Coronary artery (tissue), 2 donors: Measurements from ENCODE around the gene ZSCAN30.

Source experiments
- DNase-seq: peaks from one replicate; pipeline ENCODE4 v3.0.0-alpha.2; 2017; ENCODE audit warnings: low spot score
- H3K27ac ChIP-seq, 2 donors: fragments of 200-600 bp; sonication (generic); one replicate each; pipeline ENCODE4 v1.5.1; 2016 to 2019
- H3K4me3 ChIP-seq: fragments of 200-600 bp; sonication (generic); 2 replicates; pipeline ENCODE4 v1.5.1; 2016; ENCODE audit warnings: mild to moderate bottlenecking, moderate library complexity
- CTCF ChIP-seq: fragments of 200-600 bp; sonication (generic); IDR thresholded peaks from one replicate; pipeline ENCODE4 v1.5.1; 2019; ENCODE audit warnings: antibody characterized with exemption

Gene ZSCAN30

GRCh38 chr18:35247412-35248249 lies 42.4 kb downstream of the ZSCAN30 start:
- TF ChIP-seq CTCF, result no peak
- no peak overlapping the region for H3K4me3 ChIP-seq
- DNase-seq, result no peak
- H3K27ac ChIP-seq, result peak overlapping the region in 1 of 2 donors; percentile 1

DNA sequence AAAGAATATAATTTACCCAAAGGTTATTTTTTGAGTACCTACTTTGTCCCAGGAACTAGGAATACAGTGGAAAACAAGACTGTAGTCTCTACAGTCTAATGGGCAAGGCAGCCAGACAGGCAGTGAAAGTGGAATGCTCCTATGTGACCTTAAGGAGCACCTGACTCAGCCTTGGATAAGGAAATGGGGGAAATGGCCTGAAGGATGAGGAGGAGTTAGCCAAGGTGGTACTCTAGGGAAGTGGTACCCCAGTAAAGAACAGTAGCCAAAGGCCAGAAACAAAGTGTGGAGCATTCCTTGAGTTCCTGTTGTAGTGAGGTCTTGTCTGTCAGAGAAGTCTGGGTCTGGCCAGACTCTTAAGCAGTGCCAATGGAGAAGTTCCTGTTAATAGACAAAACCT lies 43.2 kb downstream of the ZSCAN30 start:
- H3K4me3 ChIP-seq, result no peak overlapping the region
- H3K27ac ChIP-seq, result peak overlapping the region in 1 of 2 donors; percentile 1
- no peak for DNase-seq
- TF ChIP-seq CTCF, result no peak

DNA sequence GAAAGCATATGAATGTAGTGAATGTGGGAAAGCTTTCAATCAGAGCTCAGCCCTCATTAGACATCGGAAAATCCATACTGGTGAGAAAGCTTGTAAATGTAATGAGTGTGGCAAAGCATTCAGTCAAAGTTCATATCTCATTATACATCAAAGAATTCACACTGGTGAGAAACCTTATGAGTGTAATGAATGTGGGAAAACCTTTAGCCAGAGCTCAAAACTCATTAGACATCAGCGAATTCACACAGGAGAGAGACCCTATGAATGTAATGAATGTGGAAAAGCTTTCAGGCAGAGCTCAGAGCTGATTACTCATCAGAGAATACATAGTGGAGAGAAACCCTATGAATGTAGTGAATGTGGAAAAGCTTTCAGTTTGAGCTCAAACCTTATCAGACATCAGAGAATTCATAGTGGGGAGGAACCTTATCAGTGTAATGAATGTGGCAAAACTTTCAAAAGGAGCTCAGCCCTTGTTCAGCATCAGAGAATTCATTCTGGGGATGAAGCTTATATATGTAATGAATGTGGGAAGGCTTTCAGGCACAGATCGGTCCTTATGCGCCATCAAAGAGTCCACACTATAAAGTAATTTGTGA lies 44.2 kb downstream of the ZSCAN30 start:
- no peak for TF ChIP-seq CTCF
- H3K4me3 ChIP-seq, result no peak overlapping the region
- no peak overlapping the region for H3K27ac ChIP-seq
- no peak for DNase-seq

DNA sequence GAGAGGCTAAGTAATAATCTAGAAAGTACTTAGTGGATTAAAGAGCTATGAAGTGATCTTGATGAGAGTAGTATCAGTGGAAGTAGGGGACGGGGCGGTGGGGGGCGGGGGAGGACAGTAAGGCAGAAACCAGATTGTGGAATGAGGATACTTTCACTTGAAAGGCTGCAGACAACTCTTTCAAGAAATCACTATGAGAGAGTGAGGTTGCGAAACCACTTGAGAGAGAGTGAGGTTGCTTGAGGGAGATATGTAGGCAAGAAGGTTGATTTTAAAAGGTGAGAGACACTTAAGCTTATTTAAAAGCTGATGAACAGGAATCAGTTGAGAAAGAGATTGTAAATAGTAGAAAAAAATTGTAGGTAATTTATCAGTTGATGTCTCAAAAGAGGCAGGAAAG lies 45.4 kb downstream of the ZSCAN30 start:
- H3K4me3 ChIP-seq, result no peak overlapping the region
- DNase-seq, result no peak
- no peak overlapping the region for H3K27ac ChIP-seq
- no peak for TF ChIP-seq CTCF

GRCh38 chr18:35242426-35242825 lies 47.6 kb downstream of the ZSCAN30 start:
- no peak overlapping the region for H3K27ac ChIP-seq
- DNase-seq, result no peak

DNA sequence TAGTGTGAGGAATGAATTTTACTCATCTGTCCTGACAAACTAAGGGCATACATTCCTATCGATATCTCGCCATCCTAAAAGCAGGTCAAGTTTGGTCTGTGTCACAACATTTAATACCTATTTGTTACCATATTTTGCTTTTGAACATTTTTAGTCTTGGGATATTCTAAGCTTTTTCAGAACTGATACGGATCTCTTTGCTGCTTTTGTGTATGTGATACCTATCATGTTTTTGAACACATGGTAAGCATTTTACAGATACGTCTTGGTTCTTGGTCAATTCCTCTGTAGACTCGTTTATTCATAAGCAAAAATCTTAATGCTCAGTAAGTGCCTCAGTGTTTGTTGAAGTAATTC lies 48.6 kb downstream of the ZSCAN30 start:
- peak overlapping the region; percentile 95 for H3K27ac ChIP-seq
- peak overlapping the region; percentile 76 for H3K4me3 ChIP-seq
- DNase-seq, result no peak
- no peak for TF ChIP-seq CTCF

More at GRCh38 chr18:35242426-35242825, 47.6 kb downstream of the ZSCAN30 start:
- no peak overlapping the region for H3K4me3 ChIP-seq
- no peak for TF ChIP-seq CTCF
